ENCODE measurements around the gene EIF1AY. TPM values are rescaled to one million over a fixed set of nuclear protein-coding genes. Genes with fewer than 3 reads are reported as not detected.
"Not testable (repeated sequence)": the region's sequence is repeated elsewhere in the genome, so short reads cannot be mapped to it uniquely, and the experiment has no call there.

Gene EIF1AY
- total RNA-seq = not detected

- DNase-seq = peak; percentile 83
Measured at GRCh38 chrY:20575531-20576121, at the start of gene EIF1AY. Gene EIF1AY (plus strand): TSS chrY:20575776. CDS start chrY:20575872, 96 bp downstream.

GRCh38 chrY:20528435-20528834, 47.1 kb upstream of the EIF1AY start:
- no peak for DNase-seq

GRCh38 chrY:20538186-20538585, 37.4 kb upstream of the EIF1AY start:
- no peak for DNase-seq

GRCh38 chrY:20538933-20539332, 36.6 kb upstream of the EIF1AY start:
- no peak for DNase-seq

GRCh38 chrY:20544451-20544960, 31.1 kb upstream of the EIF1AY start:
- DNase-seq = no peak

GRCh38 chrY:20546071-20546470, 29.5 kb upstream of the EIF1AY start:
- no peak for DNase-seq

GRCh38 chrY:20549289-20549688, 26.3 kb upstream of the EIF1AY start:
- DNase-seq = no peak

- no peak for DNase-seq
Measured at GRCh38 chrY:20551840-20552239, 23.7 kb upstream of the EIF1AY start.

- not testable (repeated sequence) for DNase-seq
Measured at GRCh38 chrY:20552764-20553323, 22.7 kb upstream of the EIF1AY start.

- no peak for DNase-seq
Measured at GRCh38 chrY:20555820-20556219, 19.8 kb upstream of the EIF1AY start.

GRCh38 chrY:20558677-20559076, 16.9 kb upstream of the EIF1AY start:
- DNase-seq = no peak

GRCh38 chrY:20559873-20560512, 15.6 kb upstream of the EIF1AY start:
- DNase-seq = no peak

- DNase-seq = no peak
Measured at GRCh38 chrY:20571306-20571705, 4.3 kb upstream of the EIF1AY start.

- no peak for DNase-seq
Measured at GRCh38 chrY:20576506-20576905, 930 bp downstream of the EIF1AY start.

- DNase-seq = no peak
Measured at GRCh38 chrY:20578206-20578605, 2.6 kb downstream of the EIF1AY start.

GRCh38 chrY:20581687-20582086, 6.1 kb downstream of the EIF1AY start:
- DNase-seq = no peak

GRCh38 chrY:20586161-20586560, 10.6 kb downstream of the EIF1AY start:
- no peak for DNase-seq

Small RNA genes within 50 kb of the gene (small RNA-seq; reads per million reads assigned to genes)
- gene KDM5DP1 = not detected

Other genes starting within 250 kb of the EIF1AY start
- not detected for gene RPS4Y2, start 180.3 kb downstream of the EIF1AY start, total RNA-seq

Data from occipital lobe (tissue), 3 donors.